Ascending aorta (tissue), 2 donors: ENCODE data around the gene AGXT2. TPM values are rescaled to one million over a fixed set of nuclear protein-coding genes. Genes with fewer than 3 reads are reported as not detected.

Experiments
- DNase-seq, 2 donors: peaks; one replicate each; pipeline ENCODE4 v3.0.0-alpha.2; 2019; ENCODE audit warnings: low spot score in 2 of 2
- H3K27ac ChIP-seq, 2 donors: fragments of 200-600 bp; sonication (generic); one replicate each; pipeline ENCODE4 v1.5.1; 2016 to 2017; ENCODE audit warnings: mild to moderate bottlenecking in 1 of 2
- H3K27me3 ChIP-seq: fragments of 200-600 bp; sonication (generic); one replicate; pipeline ENCODE4 v1.5.1; 2017
- H3K36me3 ChIP-seq, 2 donors: fragments of 200-600 bp; sonication (generic); one replicate each; pipeline ENCODE4 v1.5.1; 2016
- H3K4me1 ChIP-seq, 2 donors: fragments of 200-600 bp; sonication (generic); one replicate each; pipeline ENCODE4 v1.5.1; 2016 to 2017; ENCODE audit warnings: mild to moderate bottlenecking in 1 of 2
- H3K4me3 ChIP-seq, 2 donors: fragments of 200-600 bp; sonication (generic); one replicate each; pipeline ENCODE4 v1.5.1; 2016 to 2017; ENCODE audit warnings: mild to moderate bottlenecking in 1 of 2
- H3K9me3 ChIP-seq, 2 donors: fragments of 200-600 bp; sonication (generic); one replicate each; pipeline ENCODE4 v1.5.1; 2016
- intact Hi-C: fragments of 100-400 bp; cut with DNase I; formaldehyde crosslinking; loops from one replicate; pipeline ENCODE4 v1.15.1; 2023
- total RNA-seq: library from RNA; depleted of rRNA; stranded (reverse); fragments of >200 nt; gene quantifications from one replicate; pipeline ENCODE4 v1.1.0, GENCODE V29; 2016
- TF ChIP-seq, protein P1 (sequence below), 3 experiments: fragments of 200-600 bp in 2 of 3; fragments of 450-650 bp in 1 of 3; sonication (generic) in 2 of 3; IDR thresholded peaks; one replicate each; pipeline ENCODE4 v1.5.1; 2016 to 2019; ENCODE audit warnings: antibody characterized with exemption in 3 of 3, mild to moderate bottlenecking in 1 of 3, moderate library complexity in 1 of 3

AGXT2 gene
- total RNA-seq, 1 donor from 2014 or later: not detected

DNA sequence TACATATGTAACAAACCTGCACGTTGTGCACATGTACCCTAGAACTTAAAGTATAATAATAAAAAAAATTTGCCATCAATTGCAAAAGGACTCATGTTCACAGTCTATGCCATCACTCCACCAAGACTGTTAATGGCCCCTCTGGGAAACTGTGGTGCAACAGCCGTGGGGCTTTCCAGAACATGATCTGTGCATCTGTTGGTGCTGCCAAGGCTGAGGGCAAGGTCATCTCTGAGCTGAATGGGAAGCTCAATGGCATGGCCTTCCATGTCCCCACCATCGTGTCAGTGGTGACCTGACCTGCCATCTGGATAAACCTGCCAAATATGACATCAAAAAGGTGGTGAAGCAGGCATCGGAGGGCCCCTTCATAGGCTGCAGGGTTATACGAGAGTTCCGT lies 33.4 kb upstream of the AGXT2 start:
- no peak for DNase-seq
- no peak overlapping the region for H3K27ac ChIP-seq
- intact Hi-C loops: no loop called here
- H3K27me3 ChIP-seq: no peaks in the 10 kb centered on the region
- no peaks in the 10 kb centered on the region for H3K36me3 ChIP-seq
- TF ChIP-seq, protein P1, sequence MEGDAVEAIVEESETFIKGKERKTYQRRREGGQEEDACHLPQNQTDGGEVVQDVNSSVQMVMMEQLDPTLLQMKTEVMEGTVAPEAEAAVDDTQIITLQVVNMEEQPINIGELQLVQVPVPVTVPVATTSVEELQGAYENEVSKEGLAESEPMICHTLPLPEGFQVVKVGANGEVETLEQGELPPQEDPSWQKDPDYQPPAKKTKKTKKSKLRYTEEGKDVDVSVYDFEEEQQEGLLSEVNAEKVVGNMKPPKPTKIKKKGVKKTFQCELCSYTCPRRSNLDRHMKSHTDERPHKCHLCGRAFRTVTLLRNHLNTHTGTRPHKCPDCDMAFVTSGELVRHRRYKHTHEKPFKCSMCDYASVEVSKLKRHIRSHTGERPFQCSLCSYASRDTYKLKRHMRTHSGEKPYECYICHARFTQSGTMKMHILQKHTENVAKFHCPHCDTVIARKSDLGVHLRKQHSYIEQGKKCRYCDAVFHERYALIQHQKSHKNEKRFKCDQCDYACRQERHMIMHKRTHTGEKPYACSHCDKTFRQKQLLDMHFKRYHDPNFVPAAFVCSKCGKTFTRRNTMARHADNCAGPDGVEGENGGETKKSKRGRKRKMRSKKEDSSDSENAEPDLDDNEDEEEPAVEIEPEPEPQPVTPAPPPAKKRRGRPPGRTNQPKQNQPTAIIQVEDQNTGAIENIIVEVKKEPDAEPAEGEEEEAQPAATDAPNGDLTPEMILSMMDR (IDR thresholded peaks at IDR 0.05): no peak
- no peaks in the 10 kb centered on the region for H3K9me3 ChIP-seq
- H3K4me1 ChIP-seq: no peaks in the 10 kb centered on the region
- no peak overlapping the region for H3K4me3 ChIP-seq

- no peak for DNase-seq
- Histone ChIP-seq H3K27me3 (no peaks in the 10 kb centered on the region), H3K27ac (no peak overlapping the region), H3K9me3 (no peaks in the 10 kb centered on the region), H3K4me1 (no peaks in the 10 kb centered on the region), H3K36me3 (no peaks in the 10 kb centered on the region), H3K4me3 (no peak overlapping the region)
- intact Hi-C loops: no loop called here
- TF ChIP-seq, protein P1 (IDR thresholded peaks at IDR 0.05): no peak
Observed at GRCh38 chr5:35073160-35073559, 25.4 kb upstream of the AGXT2 start.

DNA sequence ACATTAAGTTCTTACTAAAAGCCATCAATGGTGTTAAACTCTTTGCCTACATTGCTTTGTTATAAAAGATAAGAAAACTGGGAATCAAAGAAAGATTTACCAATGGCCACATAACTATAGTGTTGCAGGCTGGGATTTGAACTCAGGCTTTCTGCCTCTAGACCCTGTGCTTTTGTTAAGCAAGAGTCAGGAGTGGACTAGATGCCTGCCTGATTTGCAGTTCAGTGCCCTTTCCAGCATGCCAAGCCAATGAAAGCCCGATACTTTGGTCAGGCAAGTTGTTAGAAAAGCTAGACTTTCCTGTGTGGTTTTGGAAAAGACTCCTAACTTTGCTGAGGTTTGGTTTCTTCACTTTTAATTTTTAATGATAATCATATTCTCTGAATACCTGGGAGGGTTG lies 21.4 kb upstream of the AGXT2 start:
- no peaks in the 10 kb centered on the region for H3K27me3 ChIP-seq
- TF ChIP-seq, protein P1 (IDR thresholded peaks at IDR 0.05): no peak
- no peak overlapping the region for H3K4me3 ChIP-seq
- no peaks in the 10 kb centered on the region for H3K4me1 ChIP-seq
- DNase-seq: no peak
- H3K27ac ChIP-seq: no peak overlapping the region
- intact Hi-C loops: no loop called here
- no peaks in the 10 kb centered on the region for H3K36me3 ChIP-seq
- H3K9me3 ChIP-seq: no peaks in the 10 kb centered on the region

DNA sequence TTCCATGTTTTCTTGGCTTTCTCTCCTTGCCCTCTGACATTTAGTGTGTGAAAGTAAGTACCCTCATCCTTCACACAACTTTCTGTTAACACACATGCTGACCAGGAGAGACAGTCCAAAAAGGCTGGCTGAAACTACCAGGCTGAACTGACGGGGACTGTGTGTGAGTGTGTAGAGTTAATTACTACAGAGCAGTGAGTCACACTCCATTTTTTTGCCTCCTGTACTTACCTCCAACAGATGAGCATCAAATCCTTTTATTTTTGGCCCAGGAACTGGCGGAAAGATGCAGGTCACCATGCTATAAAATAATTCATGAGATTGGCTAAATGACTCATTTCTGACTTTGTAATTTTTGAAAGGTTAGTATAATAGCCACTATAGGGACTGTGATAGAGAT lies 20.2 kb upstream of the AGXT2 start:
- Histone ChIP-seq H3K27me3 (no peaks in the 10 kb centered on the region), H3K27ac (no peak overlapping the region), H3K4me1 (no peaks in the 10 kb centered on the region), H3K9me3 (no peaks in the 10 kb centered on the region), H3K4me3 (no peak overlapping the region), H3K36me3 (no peaks in the 10 kb centered on the region)
- DNase-seq: no peak
- intact Hi-C loops: no loop called here
- TF ChIP-seq, protein P1 (IDR thresholded peaks at IDR 0.05): no peak

GRCh38 chr5:35066260-35066795 lies 18.6 kb upstream of the AGXT2 start:
- intact Hi-C loops: no loop called here
- H3K27me3 ChIP-seq: no peaks in the 10 kb centered on the region
- no peaks in the 10 kb centered on the region for H3K4me1 ChIP-seq
- no peaks in the 10 kb centered on the region for H3K36me3 ChIP-seq
- H3K27ac ChIP-seq: no peak overlapping the region
- no peaks in the 10 kb centered on the region for H3K9me3 ChIP-seq
- no peak overlapping the region for H3K4me3 ChIP-seq
- TF ChIP-seq, protein P1 (IDR thresholded peaks at IDR 0.05): no peak
- DNase-seq: no peak

GRCh38 chr5:35063414-35063813 lies 15.7 kb upstream of the AGXT2 start:
- DNase-seq: no peak
- intact Hi-C loops: no loop called here
- no peaks in the 10 kb centered on the region for H3K36me3 ChIP-seq
- no peaks in the 10 kb centered on the region for H3K4me1 ChIP-seq
- H3K27ac ChIP-seq: no peak overlapping the region
- TF ChIP-seq, protein P1 (IDR thresholded peaks at IDR 0.05): no peak
- no peaks in the 10 kb centered on the region for H3K27me3 ChIP-seq
- H3K4me3 ChIP-seq: no peak overlapping the region
- no peaks in the 10 kb centered on the region for H3K9me3 ChIP-seq
